Chondrocyte (in vitro differentiated cells): ENCODE measurements around the gene PHACTR4. TPM values are rescaled to one million over a fixed set of nuclear protein-coding genes. Genes with fewer than 3 reads are reported as not detected.
A peak's percentile ranks its signal among the peaks of the same experiment; 100 is the strongest.

Experiments
- DNase-seq: peaks from one replicate; pipeline ENCODE4 v3.0.0; 2021; ENCODE audit warnings: mixed read lengths, low spot score
- H3K27ac Mint-ChIP-seq: one replicate; pipeline ENCODE4 v1.8.0; 2021; ENCODE audit warnings: mild to moderate bottlenecking, moderate library complexity, mixed read lengths; ENCODE audit not compliant: unreplicated experiment
- H3K27me3 Mint-ChIP-seq: 2 replicates; pipeline ENCODE4 v1.8.0; 2021; ENCODE audit warnings: low read depth, mixed read lengths
- H3K36me3 Mint-ChIP-seq: 2 replicates; pipeline ENCODE4 v1.8.0; 2021; ENCODE audit warnings: low read depth, mixed read lengths
- H3K4me1 Mint-ChIP-seq: 2 replicates; pipeline ENCODE4 v1.8.0; 2021; ENCODE audit warnings: low read depth, mild to moderate bottlenecking, mixed read lengths
- H3K4me3 Mint-ChIP-seq: one replicate; pipeline ENCODE4 v1.8.0; 2021; ENCODE audit warnings: mild to moderate bottlenecking, moderate library complexity, mixed read lengths; ENCODE audit not compliant: unreplicated experiment
- H3K9me3 Mint-ChIP-seq: 2 replicates; pipeline ENCODE4 v1.8.0; 2021; ENCODE audit warnings: low read depth, mixed read lengths
- CTCF ChIP-seq: fragments of 200-600 bp; sonication (generic); IDR thresholded peaks from 2 replicates; pipeline ENCODE4 v1.5.0; 2021; ENCODE audit warnings: antibody characterized with exemption, mild to moderate bottlenecking, moderate library complexity
- total RNA-seq: library from RNA; stranded (reverse); gene quantifications from 3 replicates; pipeline ENCODE4 v1.2.1, GENCODE V29; 2021

Gene PHACTR4
- total RNA-seq, 1 donor from 2014 or later, result 39.9 TPM

- Mint-ChIP-seq H3K36me3 (peaks cover 1% of the 10 kb centered on the region), H3K4me3 (no peak overlapping the region), H3K4me1 (peaks cover 26% of the 10 kb centered on the region), H3K27ac (no peak overlapping the region), H3K9me3 (no peaks in the 10 kb centered on the region), H3K27me3 (no peaks in the 10 kb centered on the region)
- no peak for TF ChIP-seq CTCF
- DNase-seq, result no peak
These were observed 57.3 kb downstream of the PHACTR4 start for GRCh38 chr1:28426831-28427230.

GRCh38 chr1:28428012-28428411 lies 58.5 kb downstream of the PHACTR4 start:
- TF ChIP-seq CTCF, result no peak
- Mint-ChIP-seq H3K4me3 (no peak overlapping the region), H3K9me3 (no peaks in the 10 kb centered on the region), H3K27ac (no peak overlapping the region), H3K4me1 (peaks cover 18% of the 10 kb centered on the region), H3K27me3 (no peaks in the 10 kb centered on the region), H3K36me3 (peaks cover 1% of the 10 kb centered on the region)
- DNase-seq, result no peak

- H3K36me3 Mint-ChIP-seq, result peaks cover 1% of the 10 kb centered on the region
- peaks cover 20% of the 10 kb centered on the region for H3K4me1 Mint-ChIP-seq
- H3K4me3 Mint-ChIP-seq, result no peak overlapping the region
- DNase-seq, result no peak
- TF ChIP-seq CTCF, result no peak
- no peaks in the 10 kb centered on the region for H3K27me3 Mint-ChIP-seq
- no peaks in the 10 kb centered on the region for H3K9me3 Mint-ChIP-seq
- H3K27ac Mint-ChIP-seq, result peak overlapping the region; percentile 69
These were observed 59.5 kb downstream of the PHACTR4 start for GRCh38 chr1:28428990-28429520.

GRCh38 chr1:28436211-28436769 lies 66.8 kb downstream of the PHACTR4 start:
- Mint-ChIP-seq H3K9me3 (no peaks in the 10 kb centered on the region), H3K4me3 (no peak overlapping the region), H3K27me3 (no peaks in the 10 kb centered on the region), H3K36me3 (no peaks in the 10 kb centered on the region), H3K27ac (peak overlapping the region; percentile 45), H3K4me1 (peaks cover 40% of the 10 kb centered on the region)
- no peak for DNase-seq
- no peak for TF ChIP-seq CTCF

GRCh38 chr1:28437264-28437923 lies 67.9 kb downstream of the PHACTR4 start:
- peak overlapping the region; percentile 89 for H3K27ac Mint-ChIP-seq
- no peaks in the 10 kb centered on the region for H3K27me3 Mint-ChIP-seq
- no peak for TF ChIP-seq CTCF
- H3K4me1 Mint-ChIP-seq, result peaks cover 42% of the 10 kb centered on the region
- H3K9me3 Mint-ChIP-seq, result no peaks in the 10 kb centered on the region
- no peaks in the 10 kb centered on the region for H3K36me3 Mint-ChIP-seq
- no peak for DNase-seq
- peak overlapping the region; percentile 69 for H3K4me3 Mint-ChIP-seq
